Measurements from ENCODE around the gene FTCD.

The FTCD gene

GRCh38 chr21:46115441-46116188 is 39.8 kb downstream of the FTCD start:
- H3K4me1 ChIP-seq (ENCODE audit: control insufficient read depth in 5 of 5, insufficient read depth in 5 of 5, low read length in 5 of 5): peaks cover 0 to 5% (median 3%) of the 10 kb centered on the region in 5 donors
- no peaks in the 10 kb centered on the region for H3K27me3 ChIP-seq (ENCODE audit: control insufficient read depth in 5 of 5, insufficient read depth in 4 of 5, low read length in 5 of 5)
- peaks cover 0 to 9% (median 4%) of the 10 kb centered on the region in 5 donors for H3K9me3 ChIP-seq (ENCODE audit: control insufficient read depth in 5 of 5, low read length in 5 of 5)
- no peak overlapping the region for H3K4me3 ChIP-seq (ENCODE audit: low read depth in 1 of 5, low read length in 5 of 5)
- H3K36me3 ChIP-seq (ENCODE audit: control insufficient read depth in 5 of 5, insufficient read depth in 5 of 5, low read length in 5 of 5): peaks cover 5 to 84% (median 74%) of the 10 kb centered on the region in 5 donors
- H3K27ac ChIP-seq (ENCODE audit: low read depth, low read length): no peak overlapping the region
- no peak overlapping the region for H3K9ac ChIP-seq (ENCODE audit: low read length in 5 of 5)

- Histone ChIP-seq H3K27me3 (ENCODE audit: control insufficient read depth in 5 of 5, insufficient read depth in 4 of 5, low read length in 5 of 5) (no peaks in the 10 kb centered on the region), H3K9me3 (ENCODE audit: control insufficient read depth in 5 of 5, low read length in 5 of 5) (peaks cover 0 to 9% (median 4%) of the 10 kb centered on the region in 5 donors), H3K36me3 (ENCODE audit: control insufficient read depth in 5 of 5, insufficient read depth in 5 of 5, low read length in 5 of 5) (peaks cover 5 to 78% (median 69%) of the 10 kb centered on the region in 5 donors), H3K4me3 (ENCODE audit: low read depth in 1 of 5, low read length in 5 of 5) (no peak overlapping the region), H3K4me1 (ENCODE audit: control insufficient read depth in 5 of 5, insufficient read depth in 5 of 5, low read length in 5 of 5) (peaks cover 0 to 12% (median 8%) of the 10 kb centered on the region in 5 donors), H3K27ac (ENCODE audit: low read depth, low read length) (no peak overlapping the region), H3K9ac (ENCODE audit: low read length in 5 of 5) (no peak overlapping the region)
Measured at GRCh38 chr21:46114963-46115362, 40.4 kb downstream of the FTCD start.

GRCh38 chr21:46113497-46114176 is 41.7 kb downstream of the FTCD start:
- Histone ChIP-seq H3K9ac (ENCODE audit: low read length in 5 of 5) (no peak overlapping the region), H3K9me3 (ENCODE audit: control insufficient read depth in 5 of 5, low read length in 5 of 5) (peaks cover 0 to 9% (median 4%) of the 10 kb centered on the region in 5 donors), H3K27ac (ENCODE audit: low read depth, low read length) (no peak overlapping the region), H3K27me3 (ENCODE audit: control insufficient read depth in 5 of 5, insufficient read depth in 4 of 5, low read length in 5 of 5) (no peaks in the 10 kb centered on the region), H3K4me1 (ENCODE audit: control insufficient read depth in 5 of 5, insufficient read depth in 5 of 5, low read length in 5 of 5) (peaks cover 0 to 17% (median 12%) of the 10 kb centered on the region in 5 donors), H3K36me3 (ENCODE audit: control insufficient read depth in 5 of 5, insufficient read depth in 5 of 5, low read length in 5 of 5) (peaks cover 5 to 64% (median 57%) of the 10 kb centered on the region in 5 donors), H3K4me3 (ENCODE audit: low read depth in 1 of 5, low read length in 5 of 5) (no peak overlapping the region)

- Histone ChIP-seq H3K4me1 (ENCODE audit: control insufficient read depth in 5 of 5, insufficient read depth in 5 of 5, low read length in 5 of 5) (peaks cover 0 to 17% (median 12%) of the 10 kb centered on the region in 5 donors), H3K9ac (ENCODE audit: low read length in 5 of 5) (no peak overlapping the region), H3K27ac (ENCODE audit: low read depth, low read length) (no peak overlapping the region), H3K27me3 (ENCODE audit: control insufficient read depth in 5 of 5, insufficient read depth in 4 of 5, low read length in 5 of 5) (no peaks in the 10 kb centered on the region), H3K4me3 (ENCODE audit: low read depth in 1 of 5, low read length in 5 of 5) (no peak overlapping the region), H3K9me3 (ENCODE audit: control insufficient read depth in 5 of 5, low read length in 5 of 5) (peaks cover 0 to 9% (median 4%) of the 10 kb centered on the region in 5 donors), H3K36me3 (ENCODE audit: control insufficient read depth in 5 of 5, insufficient read depth in 5 of 5, low read length in 5 of 5) (peaks cover 5 to 56% (median 51%) of the 10 kb centered on the region in 5 donors)
Measured at GRCh38 chr21:46112725-46113215, 42.6 kb downstream of the FTCD start.

GRCh38 chr21:46111857-46112724 is 43.3 kb downstream of the FTCD start:
- Histone ChIP-seq H3K36me3 (ENCODE audit: control insufficient read depth in 5 of 5, insufficient read depth in 5 of 5, low read length in 5 of 5) (peaks cover 5 to 49% (median 45%) of the 10 kb centered on the region in 5 donors), H3K9me3 (ENCODE audit: control insufficient read depth in 5 of 5, low read length in 5 of 5) (peaks cover 0 to 9% (median 4%) of the 10 kb centered on the region in 5 donors), H3K9ac (ENCODE audit: low read length in 5 of 5) (no peak overlapping the region), H3K4me3 (ENCODE audit: low read depth in 1 of 5, low read length in 5 of 5) (no peak overlapping the region), H3K4me1 (ENCODE audit: control insufficient read depth in 5 of 5, insufficient read depth in 5 of 5, low read length in 5 of 5) (peaks cover 0 to 17% (median 12%) of the 10 kb centered on the region in 5 donors), H3K27ac (ENCODE audit: low read depth, low read length) (no peak overlapping the region), H3K27me3 (ENCODE audit: control insufficient read depth in 5 of 5, insufficient read depth in 4 of 5, low read length in 5 of 5) (no peaks in the 10 kb centered on the region)

DNA sequence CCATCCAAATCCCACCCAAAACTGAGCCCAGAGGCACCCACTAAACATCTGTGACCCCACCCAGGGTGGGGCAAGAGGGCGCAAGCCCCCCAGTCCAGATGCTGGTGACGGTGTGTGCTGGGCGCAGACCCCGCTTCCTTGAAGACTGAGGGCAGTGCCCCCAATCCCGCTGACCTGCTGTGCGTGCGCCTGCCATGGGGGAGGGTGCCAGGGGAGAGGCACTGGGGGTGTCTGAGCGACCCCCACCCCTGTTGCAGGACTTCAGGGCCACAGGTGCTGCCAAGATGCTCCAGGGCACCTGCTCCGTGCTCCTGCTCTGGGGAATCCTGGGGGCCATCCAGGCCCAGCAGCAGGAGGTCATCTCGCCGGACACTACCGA is 44.2 kb downstream of the FTCD start:
- H3K27me3 ChIP-seq (ENCODE audit: control insufficient read depth in 5 of 5, insufficient read depth in 4 of 5, low read length in 5 of 5): no peaks in the 10 kb centered on the region
- H3K36me3 ChIP-seq (ENCODE audit: control insufficient read depth in 5 of 5, insufficient read depth in 5 of 5, low read length in 5 of 5): peaks cover 5 to 40% (median 36%) of the 10 kb centered on the region in 5 donors
- no peak overlapping the region for H3K27ac ChIP-seq (ENCODE audit: low read depth, low read length)
- no peak overlapping the region for H3K9ac ChIP-seq (ENCODE audit: low read length in 5 of 5)
- peaks cover 0 to 17% (median 12%) of the 10 kb centered on the region in 5 donors for H3K4me1 ChIP-seq (ENCODE audit: control insufficient read depth in 5 of 5, insufficient read depth in 5 of 5, low read length in 5 of 5)
- H3K9me3 ChIP-seq (ENCODE audit: control insufficient read depth in 5 of 5, low read length in 5 of 5): peaks cover 0 to 9% (median 4%) of the 10 kb centered on the region in 5 donors
- no peak overlapping the region for H3K4me3 ChIP-seq (ENCODE audit: low read depth in 1 of 5, low read length in 5 of 5)

- Histone ChIP-seq H3K4me3 (ENCODE audit: low read depth in 1 of 5, low read length in 5 of 5) (no peak overlapping the region), H3K9ac (ENCODE audit: low read length in 5 of 5) (peak overlapping the region in 1 of 5 donors; percentile 26)
Measured at GRCh38 chr21:46110499-46111192, 44.7 kb downstream of the FTCD start.

DNA sequence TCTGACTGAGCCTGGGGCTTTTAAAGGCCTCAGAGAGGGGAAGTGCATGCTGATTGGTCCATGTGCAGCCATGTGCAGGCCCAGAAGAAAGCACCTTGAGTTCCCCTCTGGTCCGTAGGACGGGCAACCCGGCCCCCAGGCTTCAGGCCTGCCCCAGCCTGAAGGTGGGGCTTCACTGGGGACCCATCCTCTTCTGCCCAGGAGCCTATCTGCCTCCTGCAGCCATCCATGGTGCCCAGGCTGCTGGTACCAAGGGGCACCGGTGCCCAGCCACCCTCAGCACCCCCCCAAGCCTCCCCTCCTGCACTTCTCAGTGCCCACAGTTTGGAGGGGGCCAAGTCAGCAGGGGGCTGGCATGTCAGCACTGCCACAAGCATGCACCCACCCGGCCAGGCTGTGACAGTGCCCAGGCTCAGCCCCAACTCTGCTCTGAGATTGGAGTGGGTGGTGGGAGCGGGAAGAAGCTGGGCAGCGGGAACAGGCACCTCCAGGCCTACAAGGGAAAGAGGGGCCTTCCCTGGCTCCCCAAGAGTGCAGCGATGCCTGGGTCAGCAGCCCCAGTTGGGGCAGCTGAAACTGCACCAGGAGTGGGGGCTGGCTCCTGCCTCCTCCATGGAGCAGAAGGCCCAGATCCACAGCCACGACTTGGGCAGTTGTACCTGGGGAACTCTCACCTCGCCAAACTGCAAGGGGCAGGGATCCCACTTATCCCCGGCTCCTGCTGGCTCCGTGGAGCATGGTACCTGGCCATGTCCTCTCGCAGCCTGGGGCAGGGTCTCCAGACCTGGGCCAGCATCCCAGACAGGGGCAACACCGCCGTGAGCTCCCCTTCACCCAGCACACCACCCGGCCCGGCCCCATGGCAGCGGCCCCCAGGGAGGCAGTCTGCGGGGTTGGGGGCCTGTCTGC is 45.8 kb downstream of the FTCD start:
- H3K4me1 ChIP-seq (ENCODE audit: control insufficient read depth in 5 of 5, insufficient read depth in 5 of 5, low read length in 5 of 5): peaks cover 0 to 17% (median 12%) of the 10 kb centered on the region in 5 donors
- H3K4me3 ChIP-seq (ENCODE audit: low read depth in 1 of 5, low read length in 5 of 5): no peak overlapping the region
- peak overlapping the region in 1 of 5 donors; percentile 26 for H3K9ac ChIP-seq (ENCODE audit: low read length in 5 of 5)
- H3K36me3 ChIP-seq (ENCODE audit: control insufficient read depth in 5 of 5, insufficient read depth in 5 of 5, low read length in 5 of 5): peaks cover 3 to 25% (median 23%) of the 10 kb centered on the region in 5 donors
- peaks cover 0 to 5% (median 0%) of the 10 kb centered on the region in 5 donors for H3K9me3 ChIP-seq (ENCODE audit: control insufficient read depth in 5 of 5, low read length in 5 of 5)
- no peak overlapping the region for H3K27ac ChIP-seq (ENCODE audit: low read depth, low read length)
- H3K27me3 ChIP-seq (ENCODE audit: control insufficient read depth in 5 of 5, insufficient read depth in 4 of 5, low read length in 5 of 5): no peaks in the 10 kb centered on the region

More at GRCh38 chr21:46110499-46111192, 44.7 kb downstream of the FTCD start:
- Histone ChIP-seq H3K36me3 (ENCODE audit: control insufficient read depth in 5 of 5, insufficient read depth in 5 of 5, low read length in 5 of 5) (peaks cover 5 to 34% (median 30%) of the 10 kb centered on the region in 5 donors), H3K27ac (ENCODE audit: low read depth, low read length) (no peak overlapping the region), H3K4me1 (ENCODE audit: control insufficient read depth in 5 of 5, insufficient read depth in 5 of 5, low read length in 5 of 5) (peaks cover 0 to 17% (median 12%) of the 10 kb centered on the region in 5 donors), H3K27me3 (ENCODE audit: control insufficient read depth in 5 of 5, insufficient read depth in 4 of 5, low read length in 5 of 5) (no peaks in the 10 kb centered on the region), H3K9me3 (ENCODE audit: control insufficient read depth in 5 of 5, low read length in 5 of 5) (peaks cover 0 to 9% (median 4%) of the 10 kb centered on the region in 5 donors)
